Activated CD4-positive, alpha-beta T cell treated with anti-CD3 and anti-CD28 coated beads for 36 hours (primary cell): Measurements from ENCODE around the gene SLC5A12. TPM values are rescaled to one million over a fixed set of nuclear protein-coding genes. Genes with fewer than 3 reads are reported as not detected.
"Not testable (repeated sequence)": the region's sequence is repeated elsewhere in the genome, so short reads cannot be mapped to it uniquely, and the experiment has no call there.

Experiments
- ATAC-seq: fragments of 200-7000 bp; cut with Tn5 transposase; one replicate; pipeline ENCODE4 v1.10.0; 2021; ENCODE audit warnings: mild to moderate bottlenecking, moderate library complexity
- CTCF ChIA-PET: fragments of 350-600 bp; sonication (Branson Sonifier 250); formaldehyde crosslinking; loops from one replicate; lab custom pipeline; 2021; ENCODE audit warnings: antibody characterized with exemption; lab: Charles Lee
- POLR2A ChIA-PET: fragments of 350-600 bp; sonication (Branson Sonifier 250); formaldehyde crosslinking; loops from one replicate; lab custom pipeline; 2021; ENCODE audit warnings: antibody characterized with exemption, inconsistent platforms; lab: Charles Lee
- DNase-seq: peaks from one replicate; pipeline ENCODE4 v3.0.0-alpha.2; 2020
- H3K27ac Mint-ChIP-seq: one replicate; pipeline ENCODE4 v1.8.0; 2021; ENCODE audit warnings: mixed read lengths
- H3K27me3 Mint-ChIP-seq: one replicate; pipeline ENCODE4 v1.8.0; 2021; ENCODE audit warnings: mixed read lengths
- H3K36me3 Mint-ChIP-seq: one replicate; pipeline ENCODE4 v1.8.0; 2021; ENCODE audit warnings: low read depth, mixed read lengths
- H3K4me1 Mint-ChIP-seq: one replicate; pipeline ENCODE4 v1.8.0; 2021; ENCODE audit warnings: mixed read lengths
- H3K4me3 Mint-ChIP-seq: one replicate; pipeline ENCODE4 v1.8.0; 2021; ENCODE audit warnings: mild to moderate bottlenecking, moderate library complexity, mixed read lengths
- H3K9me3 Mint-ChIP-seq: one replicate; pipeline ENCODE4 v1.8.0; 2021; ENCODE audit warnings: low read depth, mixed read lengths
- intact Hi-C, 2 experiments: fragments of 100-400 bp; cut with DNase I in 1 of 2; cut with micrococcal nuclease in 1 of 2; formaldehyde crosslinking; loops; one replicate each; pipeline versions ENCODE4 v1.14.2 to v1.15.1; 2022 to 2024; cut with DNase I, micrococcal nuclease
- total RNA-seq, 2 experiments: library from RNA; stranded (reverse); gene quantifications; one replicate each; pipeline ENCODE4 v1.2.3, GENCODE V29; 2021

Gene SLC5A12
- total RNA-seq, 2 experiments from 2014 or later: not detected

- H3K36me3 Mint-ChIP-seq, H3K27ac Mint-ChIP-seq, DNase-seq, intact Hi-C loops, H3K4me3 Mint-ChIP-seq, ATAC-seq, H3K4me1 Mint-ChIP-seq, H3K9me3 Mint-ChIP-seq, CTCF ChIA-PET, H3K27me3 Mint-ChIP-seq: not testable (repeated sequence)
- POLR2A ChIA-PET: interaction anchor here (0.7 kb wide), 1 partner anchor 32 kb away, joined by 3 read pairs; no protein-coding TSS in a partner anchor
These were observed 78.5 kb downstream of the SLC5A12 start for GRCh38 chr11:26643314-26643713.

GRCh38 chr11:26632691-26633159 is 89.1 kb downstream of the SLC5A12 start:
- Mint-ChIP-seq H3K9me3 (peaks cover 3% of the 10 kb centered on the region), H3K36me3 (no peaks in the 10 kb centered on the region), H3K27me3 (no peaks in the 10 kb centered on the region), H3K4me3 (no peak overlapping the region), H3K4me1 (no peaks in the 10 kb centered on the region), H3K27ac (no peak overlapping the region)
- DNase-seq: no peak
- intact Hi-C loops: no loop called here
- ChIA-PET CTCF (no interaction called here), POLR2A (no interaction called here)
- no peak for ATAC-seq

- no peaks in the 10 kb centered on the region for H3K4me1 Mint-ChIP-seq
- H3K9me3 Mint-ChIP-seq: peaks cover 2% of the 10 kb centered on the region
These were observed 95.5 kb downstream of the SLC5A12 start for GRCh38 chr11:26626346-26626745.

GRCh38 chr11:26623076-26623659 is 98.7 kb downstream of the SLC5A12 start:
- H3K36me3 Mint-ChIP-seq: no peaks in the 10 kb centered on the region
- no peak for ATAC-seq
- H3K4me3 Mint-ChIP-seq: no peak overlapping the region
- CTCF ChIA-PET: no interaction called here
- POLR2A ChIA-PET: no interaction called here
- H3K9me3 Mint-ChIP-seq: peaks cover 2% of the 10 kb centered on the region
- intact Hi-C loops: no loop called here
- H3K27ac Mint-ChIP-seq: no peak overlapping the region
- no peak for DNase-seq
- no peaks in the 10 kb centered on the region for H3K4me1 Mint-ChIP-seq
- no peaks in the 10 kb centered on the region for H3K27me3 Mint-ChIP-seq

More at GRCh38 chr11:26626346-26626745, 95.5 kb downstream of the SLC5A12 start:
- ChIA-PET CTCF (no interaction called here), POLR2A (no interaction called here)
- intact Hi-C loops: no loop called here
- ATAC-seq: no peak
- DNase-seq: no peak
- no peak overlapping the region for H3K27ac Mint-ChIP-seq
- no peak overlapping the region for H3K4me3 Mint-ChIP-seq
- H3K27me3 Mint-ChIP-seq: no peaks in the 10 kb centered on the region
- H3K36me3 Mint-ChIP-seq: no peaks in the 10 kb centered on the region

GRCh38 chr11:26622181-26622580 is 99.7 kb downstream of the SLC5A12 start:
- Mint-ChIP-seq H3K9me3 (peaks cover 2% of the 10 kb centered on the region), H3K36me3 (no peaks in the 10 kb centered on the region), H3K4me1 (no peaks in the 10 kb centered on the region), H3K4me3 (no peak overlapping the region), H3K27me3 (no peaks in the 10 kb centered on the region), H3K27ac (no peak overlapping the region)
- CTCF ChIA-PET: no interaction called here
- POLR2A ChIA-PET: no interaction called here
- DNase-seq (no peak), ATAC-seq (no peak)
- intact Hi-C loops: no loop called here

- DNase-seq (no peak), ATAC-seq (no peak)
- H3K27ac Mint-ChIP-seq: no peak overlapping the region
- intact Hi-C loops: no loop called here
- ChIA-PET CTCF (no interaction called here), POLR2A (no interaction called here)
- no peak overlapping the region for H3K4me3 Mint-ChIP-seq
- no peaks in the 10 kb centered on the region for H3K36me3 Mint-ChIP-seq
- peaks cover 2% of the 10 kb centered on the region for H3K9me3 Mint-ChIP-seq
- H3K27me3 Mint-ChIP-seq: no peaks in the 10 kb centered on the region
- no peaks in the 10 kb centered on the region for H3K4me1 Mint-ChIP-seq
These were observed 100.7 kb downstream of the SLC5A12 start for GRCh38 chr11:26621132-26621531.

GRCh38 chr11:26620282-26621045 is 101.4 kb downstream of the SLC5A12 start:
- Mint-ChIP-seq H3K27me3 (no peaks in the 10 kb centered on the region), H3K4me3 (no peak overlapping the region), H3K9me3 (peaks cover 2% of the 10 kb centered on the region), H3K36me3 (no peaks in the 10 kb centered on the region), H3K4me1 (no peaks in the 10 kb centered on the region), H3K27ac (no peak overlapping the region)
- intact Hi-C loops: no loop called here
- ChIA-PET POLR2A (no interaction called here), CTCF (no interaction called here)
- DNase-seq: no peak
- ATAC-seq: no peak

GRCh38 chr11:26618441-26618840 is 103.4 kb downstream of the SLC5A12 start:
- H3K36me3 Mint-ChIP-seq: no peaks in the 10 kb centered on the region
- POLR2A ChIA-PET: no interaction called here
- intact Hi-C loops: no loop called here
- no peaks in the 10 kb centered on the region for H3K4me1 Mint-ChIP-seq
- no peak overlapping the region for H3K4me3 Mint-ChIP-seq
- H3K9me3 Mint-ChIP-seq: no peaks in the 10 kb centered on the region
- ATAC-seq (no peak), DNase-seq (no peak)
- H3K27me3 Mint-ChIP-seq: no peaks in the 10 kb centered on the region
- CTCF ChIA-PET: no interaction called here
- H3K27ac Mint-ChIP-seq: no peak overlapping the region

Other genes starting within 250 kb of the SLC5A12 start
- not detected for gene MUC15, start 149.8 kb downstream of the SLC5A12 start, total RNA-seq